Neural cell (in vitro differentiated cells): ENCODE data around the gene E2F1.

ENCODE experiments used
- CTCF ChIP-seq: fragments of 450-650 bp; IDR thresholded peaks from 2 replicates; pipeline ENCODE4 v1.5.1; 2014; ENCODE audit warnings: antibody characterized with exemption, mild to moderate bottlenecking, moderate library complexity; ENCODE audit not compliant: poor library complexity, severe bottlenecking
- EZH2 ChIP-seq: fragments of 200-600, 300-800 bp; shearing (Covaris generic), sonication (generic); IDR thresholded peaks from 2 replicates; pipeline ENCODE4 v1.6.1; 2014; ENCODE audit warnings: antibody characterized with exemption, low read length, borderline replicate concordance, mild to moderate bottlenecking; ENCODE audit not compliant: insufficient read depth, poor library complexity, severe bottlenecking
- POLR2AphosphoS5 ChIP-seq: IDR thresholded peaks from 2 replicates; pipeline ENCODE4 v1.6.1; 2012
- RAD21 ChIP-seq: fragments of 450-650 bp; conservative IDR thresholded peaks from 2 replicates; pipeline ENCODE4 v1.6.1; 2014; ENCODE audit warnings: antibody characterized with exemption, mild to moderate bottlenecking, moderate library complexity

GRCh38 chr20:33681288-33681687, 4.9 kb downstream of the E2F1 start:
- no peak for TF ChIP-seq CTCF
- no peak for TF ChIP-seq POLR2AphosphoS5
- no peak for TF ChIP-seq EZH2
- no peak for TF ChIP-seq RAD21
